ENCODE data around the gene SH2D5.

- no peak for TF ChIP-seq CTCF (IDR thresholded peaks at IDR 0.05)
- TF ChIP-seq EP300 (IDR thresholded peaks at IDR 0.05; ENCODE audit: low read depth), result no peak
- TF ChIP-seq POLR2AphosphoS5 (IDR thresholded peaks at IDR 0.05), result no peak
These were observed 12.5 kb downstream of the SH2D5 start for GRCh38 chr1:20719871-20720620.

All from transverse colon (tissue), 4 donors.